ENCODE results near the gene ZDHHC14. TPM values are rescaled to one million over a fixed set of nuclear protein-coding genes. Genes with fewer than 3 reads are reported as not detected.

Gene ZDHHC14
- total and polyA plus RNA-seq, 2 of the 8 experiments (the other 6 are each of a cell fraction or from before 2014, with no cell fraction given), result 2.9 to 5.3 TPM

- peak overlapping the region; percentile 49; the same call in 1 of the 2 replicates for H2BK20ac ChIP-seq (ENCODE audit: low read length)
- no peaks in the 10 kb centered on the region for H3K79me2 ChIP-seq (ENCODE audit: control insufficient read depth in 1 of 2, insufficient read depth in 2 of 2, low read length in 2 of 2)
- no peaks in the 10 kb centered on the region for H4K20me1 ChIP-seq (replicated peaks in 1 of 2; ENCODE audit: control insufficient read depth in 1 of 2, insufficient read depth in 2 of 2, low read length in 2 of 2)
- no peak for DNase-seq (ENCODE audit: low read depth in 1 of 2, low spot score in 2 of 2)
- no peaks in the 10 kb centered on the region for H3K23me2 ChIP-seq (ENCODE audit: low read depth, low read length)
- H2AK5ac ChIP-seq (ENCODE audit: low read depth, low read length), result no peak overlapping the region
- H3K14ac ChIP-seq (ENCODE audit: insufficient read length), result no peak overlapping the region
- H4K91ac ChIP-seq (replicated peaks; ENCODE audit: insufficient read length, low read length), result peak overlapping the region; percentile 4
- peak overlapping the region; percentile 65 for H2BK15ac ChIP-seq (ENCODE audit: low read length)
- H2BK120ac ChIP-seq (replicated peaks; ENCODE audit: low read depth, low read length), result no peak overlapping the region
- no peak overlapping the region for H3K4me2 ChIP-seq (ENCODE audit: insufficient read depth in 1 of 2, low read depth in 2 of 2, low read length in 2 of 2)
- H3K27ac ChIP-seq (ENCODE audit: low read depth, low read length), result no peak overlapping the region
- peaks cover 0 to 13% (median 8%) of the 10 kb centered on the region in 4 experiments; a peak in 6 of 7 replicates for H3K4me1 ChIP-seq (replicated peaks in 1 of 4; ENCODE audit: control insufficient read depth in 3 of 4, insufficient read depth in 4 of 4, low read length in 3 of 4)
- H2AFZ ChIP-seq (ENCODE audit: low read length), result no peak overlapping the region
- no peak overlapping the region for H3K4ac ChIP-seq (replicated peaks; ENCODE audit: insufficient read length, low read depth, low read length)
- H3K4me3 ChIP-seq (ENCODE audit: extremely low read depth in 1 of 4, insufficient read depth in 2 of 4, low read depth in 3 of 4, low read length in 4 of 4), result no peak overlapping the region
- peaks cover 0 to 4% (median 0%) of the 10 kb centered on the region in 4 experiments; a peak in 1 of 8 replicates for H3K36me3 ChIP-seq (ENCODE audit: control insufficient read depth in 2 of 4, insufficient read depth in 4 of 4, low read length in 3 of 4)
- no peak overlapping the region for H2BK5ac ChIP-seq (ENCODE audit: low read depth, low read length)
- H3K9ac ChIP-seq (replicated peaks in 1 of 4; ENCODE audit: extremely low read depth in 1 of 4, low read depth in 3 of 4, low read length in 3 of 4), result no peak overlapping the region
- peaks cover 0 to 3% of the 10 kb centered on the region in 2 experiments; a peak in 1 of 4 replicates for H3K9me3 ChIP-seq (ENCODE audit: insufficient read depth in 2 of 2, low read depth in 1 of 2, low read length in 1 of 2)
- ChIA-PET CTCF (ENCODE audit: partially characterized antibody) (interaction anchor here (1.3 kb wide), 1 partner anchor 24 kb away, joined by 3 read pairs; no protein-coding TSS in a partner anchor), POLR2A (ENCODE audit: partially characterized antibody) (no interaction called here)
- no peaks in the 10 kb centered on the region; a peak in 2 of 7 replicates for H3K27me3 ChIP-seq (replicated peaks in 1 of 4; ENCODE audit: control insufficient read depth in 3 of 4, extremely low read depth in 1 of 4, insufficient read depth in 3 of 4, low read length in 3 of 4)
- H4K5ac ChIP-seq (ENCODE audit: insufficient read length, low read depth, low read length), result no peak overlapping the region
- no peak overlapping the region for H3K18ac ChIP-seq (ENCODE audit: extremely low read depth, low read length)
- 87% methylated on average over 8 of the region's 8 CpGs; no CpG with 5 or more reads in 1 of the 2 experiments for WGBS, 2 experiments (ENCODE audit: extremely low coverage in 1 of 2, insufficient coverage in 1 of 2, insufficient read length in 1 of 2, insufficient replicate concordance in 2 of 2, low coverage in 1 of 2, low lambda C conversion rate in 2 of 2, missing lambda C conversion rate in 1 of 2)
- H3K56ac ChIP-seq (replicated peaks; ENCODE audit: insufficient read length, low read depth, low read length), result no peak overlapping the region
- H3K79me1 ChIP-seq (ENCODE audit: low read depth, low read length), result no peaks in the 10 kb centered on the region
- no peak overlapping the region for H4K8ac ChIP-seq (ENCODE audit: extremely low read depth, insufficient read depth, low read length)
- FAIRE-seq, result no peak
- H2BK12ac ChIP-seq (ENCODE audit: low read depth, low read length), result peak overlapping the region; percentile 82; the same call in 1 of the 2 replicates
- H3K23ac ChIP-seq (ENCODE audit: insufficient read length), result no peak overlapping the region
- no peak for TF ChIP-seq TAF7 (optimal IDR thresholded peaks at IDR 0.05; ENCODE audit: borderline replicate concordance, low read depth, low read length)
- TF ChIP-seq ATF3 (IDR thresholded peaks at IDR 0.05; ENCODE audit: insufficient read depth, low read depth, low read length), result no peak
- TF ChIP-seq SP1 (IDR thresholded peaks at IDR 0.05; ENCODE audit: low read depth, low read length), result no peak
- no peak for TF ChIP-seq RXRA (IDR thresholded peaks at IDR 0.05; ENCODE audit: insufficient read depth, low read depth, low read length)
- no peak for TF ChIP-seq CBX8 (IDR thresholded peaks at IDR 0.05; ENCODE audit: borderline replicate concordance, low read depth, low read length)
- TF ChIP-seq EZH2 (IDR thresholded peaks at IDR 0.05; ENCODE audit: low read depth, low read length, severe bottlenecking), result no peak
- TF ChIP-seq JUND (IDR thresholded peaks at IDR 0.05; ENCODE audit: low read length), result no peak
- no peak for TF ChIP-seq CREB1 (IDR thresholded peaks at IDR 0.05)
- TF ChIP-seq POLR2A (IDR thresholded peaks at IDR 0.05; ENCODE audit: control extremely low read depth in 1 of 2, low read depth in 2 of 2, low read length in 2 of 2), result no peak
- no peak for TF ChIP-seq YY1 (IDR thresholded peaks at IDR 0.05; ENCODE audit: low read depth, low read length)
- no peak for TF ChIP-seq POU5F1 (IDR thresholded peaks at IDR 0.05; ENCODE audit: low read depth, low read length)
- no peak for TF ChIP-seq E2F6 (IDR thresholded peaks at IDR 0.05)
- TF ChIP-seq RNF2 (IDR thresholded peaks at IDR 0.05; ENCODE audit: borderline replicate concordance, low read depth, low read length, missing control alignments, poor library complexity, severe bottlenecking), result no peak
These were observed 166.1 kb downstream of the ZDHHC14 start for GRCh38 chr6:157547112-157547511.
